Measurements from ENCODE around the gene TMOD2.

The TMOD2 gene

DNA sequence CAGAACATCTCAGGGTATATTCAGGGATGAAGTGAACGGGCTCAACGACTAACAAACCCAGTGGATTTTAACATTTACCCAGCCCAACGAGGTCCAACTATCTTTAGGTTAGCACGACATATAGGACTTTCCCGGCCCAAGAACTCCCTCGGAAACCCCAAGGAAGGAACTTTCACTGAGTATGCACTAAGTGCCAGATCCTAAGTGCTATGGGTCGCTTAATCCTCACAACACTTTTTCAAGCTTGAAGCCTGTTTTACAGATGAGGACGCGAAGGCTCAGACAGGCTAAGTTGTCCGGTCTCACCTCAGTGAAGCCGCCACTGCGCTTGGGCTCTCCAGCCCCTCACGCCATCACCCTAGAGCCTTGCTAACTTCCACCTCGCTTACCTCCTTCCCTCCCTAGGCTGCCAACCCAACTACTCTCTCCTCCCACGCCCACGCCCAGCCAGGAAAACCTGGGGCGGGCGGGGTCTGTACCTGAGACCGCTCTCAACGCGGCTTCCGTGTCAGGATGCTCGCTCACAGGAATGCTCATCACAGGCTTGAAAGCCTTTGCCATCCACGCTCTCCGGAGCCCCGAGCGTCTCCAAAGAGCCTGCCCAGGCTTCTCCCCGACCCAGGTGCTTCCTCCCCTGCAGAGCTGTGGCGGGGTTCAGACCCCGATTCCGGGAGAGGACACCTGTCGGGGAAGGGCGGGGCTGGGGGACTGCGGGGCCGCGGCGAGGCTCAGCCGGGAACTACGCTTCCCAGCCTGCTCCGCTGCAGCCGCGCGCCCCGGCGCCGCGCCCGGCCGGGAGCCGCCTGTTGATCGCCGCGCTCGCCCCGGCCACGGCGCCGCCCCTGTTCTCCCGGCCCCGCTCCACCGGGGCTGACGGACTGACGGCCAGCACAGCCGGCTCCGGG is at the start of gene TMOD2:
Gene TMOD2, plus strand, starts transcription at position 806 of the 905 bp plus-strand sequence. CDS start 14,845 bp downstream, outside the sequence.
- DNase-seq, result peak; percentile 53

DNA sequence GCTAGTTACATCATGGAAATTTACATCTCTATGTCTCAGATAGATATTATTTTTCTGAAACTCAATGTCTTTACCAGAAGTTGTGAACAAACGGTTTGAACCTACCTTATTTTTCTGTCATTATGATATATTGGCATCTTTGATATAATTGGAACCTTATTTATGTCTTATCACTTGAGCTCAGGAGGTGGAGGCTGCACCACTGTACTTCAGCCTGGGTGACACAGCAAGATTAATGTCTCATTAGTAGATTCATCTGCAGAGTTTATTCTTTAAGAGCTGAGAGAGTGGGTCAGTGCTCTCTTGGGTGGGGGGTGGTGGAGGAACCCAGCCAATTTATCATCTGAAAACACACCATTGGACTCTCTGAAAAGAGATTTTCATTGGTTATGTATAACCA is 48.7 kb upstream of the TMOD2 start:
- no peak for DNase-seq

DNA sequence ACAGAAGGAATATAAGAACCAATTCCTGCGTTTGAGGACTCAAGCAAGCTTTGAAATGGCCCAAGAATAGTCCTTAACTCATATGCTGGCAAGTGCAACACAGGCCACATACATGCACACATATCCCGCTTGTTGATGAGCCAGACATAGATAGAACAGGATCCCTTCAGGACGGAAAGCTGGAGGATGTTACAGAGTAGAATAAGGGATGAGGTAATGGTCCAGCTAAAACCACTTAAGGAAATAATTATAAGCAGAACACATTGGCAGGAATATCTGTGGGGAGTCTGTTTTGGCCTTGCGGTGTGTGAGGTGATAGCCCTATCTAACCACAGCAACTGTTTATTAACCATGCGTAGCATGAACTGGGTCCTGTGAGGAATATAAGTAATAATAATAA is 45.1 kb upstream of the TMOD2 start:
- no peak for DNase-seq

DNA sequence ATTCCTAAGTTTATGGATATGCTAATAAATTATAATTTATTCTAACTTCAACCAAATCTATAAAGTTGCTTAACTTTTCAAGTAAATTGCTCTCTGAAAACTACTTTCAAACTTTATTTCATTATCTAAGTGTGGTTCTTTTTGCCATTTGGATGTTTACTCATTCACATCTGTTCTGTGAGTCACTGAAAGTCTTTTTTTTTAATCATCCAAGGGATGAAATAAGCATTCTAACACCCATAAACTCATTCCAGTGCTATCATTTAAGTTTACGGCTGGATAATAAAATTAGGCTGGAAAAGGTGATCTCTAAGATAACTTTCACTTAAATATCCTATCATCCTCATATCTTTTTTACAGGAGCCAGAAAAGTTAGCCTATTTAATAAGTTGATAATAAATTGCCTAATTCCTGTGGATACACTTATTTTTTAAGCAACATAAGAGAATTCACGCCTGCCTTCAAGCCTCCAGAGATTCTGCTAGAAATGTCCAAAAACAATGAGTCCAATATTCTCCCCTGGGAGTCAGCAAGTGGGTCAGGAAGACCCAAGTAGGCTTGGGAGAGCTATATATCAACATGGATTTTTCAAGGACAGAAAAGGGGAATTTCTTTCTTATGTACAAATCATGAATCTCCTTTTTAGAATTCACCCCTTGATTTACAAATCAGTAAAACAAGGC is 44.3 kb upstream of the TMOD2 start:
- no peak for DNase-seq

DNA sequence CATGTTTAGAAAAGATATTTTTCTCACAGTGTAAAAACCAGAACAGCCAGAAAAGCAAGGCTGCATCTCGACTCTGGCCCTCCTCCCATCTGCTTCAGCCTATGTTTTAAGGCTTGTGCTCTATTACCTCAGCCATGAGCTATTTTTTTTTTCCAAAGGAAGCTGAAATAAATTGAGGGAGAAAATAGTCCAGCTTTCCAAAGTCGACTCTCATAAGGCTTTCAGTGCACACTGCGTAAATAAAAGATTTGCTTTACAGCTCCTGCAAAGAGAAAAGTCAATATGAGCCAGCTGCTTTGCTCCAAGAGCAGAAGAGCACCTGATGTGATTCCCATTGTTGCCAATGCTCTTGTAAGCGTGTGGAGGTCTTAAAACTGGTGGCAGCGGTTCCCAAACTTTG is 43.4 kb upstream of the TMOD2 start:
- DNase-seq, result no peak

DNA sequence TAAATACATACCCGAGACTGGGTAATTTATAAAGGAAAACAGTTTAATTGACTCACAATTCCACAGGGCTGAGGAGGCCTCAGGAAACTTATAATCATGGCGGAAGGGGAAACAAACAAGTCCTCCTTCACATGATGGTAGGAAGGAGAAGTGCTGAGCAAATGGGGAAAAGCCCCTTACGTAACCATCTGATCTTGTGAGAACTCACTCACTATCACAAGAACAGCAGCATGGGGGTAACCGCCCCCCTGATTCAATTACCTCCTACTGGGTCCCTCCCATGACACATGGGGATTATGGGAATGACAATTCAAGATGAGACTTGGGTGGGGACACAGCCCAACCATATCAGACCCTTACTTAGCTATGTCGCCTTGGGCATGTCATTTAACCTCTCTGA is 42.4 kb upstream of the TMOD2 start:
- no peak for DNase-seq

DNA sequence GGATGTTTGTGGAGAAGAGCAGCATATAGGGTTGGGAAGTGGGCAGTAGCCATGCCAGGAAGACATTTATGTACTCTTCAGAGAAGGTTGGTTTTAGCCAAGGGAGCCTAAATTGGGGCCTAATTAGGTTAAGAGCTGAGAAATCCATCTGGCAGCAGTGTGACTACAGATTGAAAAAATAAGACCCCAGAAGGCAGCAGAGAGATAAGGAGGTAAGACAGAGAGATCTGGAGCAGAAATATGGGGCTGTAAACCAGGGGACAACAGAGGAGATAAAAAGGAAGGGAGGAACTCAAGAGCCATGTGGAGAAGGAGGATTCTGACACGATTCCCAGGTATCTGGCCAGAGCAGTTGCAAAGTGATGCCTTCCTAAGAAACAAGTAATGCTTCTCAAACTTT is 37.2 kb upstream of the TMOD2 start:
- DNase-seq, result no peak

DNA sequence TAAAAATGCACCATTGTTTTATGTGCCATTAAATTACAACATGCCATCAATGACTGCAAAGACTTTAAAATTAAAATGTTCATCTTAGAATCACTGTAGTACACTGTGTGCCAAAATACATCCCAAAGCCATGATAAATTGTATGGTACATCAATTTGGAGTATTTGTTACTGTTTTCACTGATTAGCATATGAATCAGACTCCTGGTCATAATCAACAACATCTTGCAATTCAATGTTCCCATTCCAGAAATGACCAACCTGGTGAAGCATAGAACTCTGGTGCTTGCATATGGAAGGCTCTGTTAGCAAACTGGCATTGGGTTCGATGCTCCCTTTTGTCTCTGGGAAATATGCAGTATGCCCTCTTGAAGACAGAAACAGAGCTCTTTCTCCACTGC is 36.5 kb upstream of the TMOD2 start:
- no peak for DNase-seq

DNA sequence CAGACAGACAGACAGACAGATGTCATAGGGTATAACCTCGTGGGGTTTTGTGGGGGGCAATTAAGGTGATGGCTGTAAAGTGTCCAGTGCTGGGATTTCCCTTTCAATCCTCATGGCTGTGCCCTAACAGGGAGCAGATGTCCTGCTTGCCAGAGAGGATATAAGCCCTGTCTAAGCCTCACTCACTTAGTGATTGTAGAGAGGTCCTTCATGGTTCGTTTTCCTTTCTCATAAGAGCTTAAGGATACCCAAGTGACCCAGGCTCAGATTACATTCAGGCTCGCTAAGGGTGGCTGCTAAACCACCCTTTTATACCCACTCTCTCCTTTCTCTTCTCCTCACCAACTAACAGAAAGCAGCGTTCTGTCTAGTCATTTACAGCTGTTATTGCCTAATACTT is 33.2 kb upstream of the TMOD2 start:
- no peak for DNase-seq

DNA sequence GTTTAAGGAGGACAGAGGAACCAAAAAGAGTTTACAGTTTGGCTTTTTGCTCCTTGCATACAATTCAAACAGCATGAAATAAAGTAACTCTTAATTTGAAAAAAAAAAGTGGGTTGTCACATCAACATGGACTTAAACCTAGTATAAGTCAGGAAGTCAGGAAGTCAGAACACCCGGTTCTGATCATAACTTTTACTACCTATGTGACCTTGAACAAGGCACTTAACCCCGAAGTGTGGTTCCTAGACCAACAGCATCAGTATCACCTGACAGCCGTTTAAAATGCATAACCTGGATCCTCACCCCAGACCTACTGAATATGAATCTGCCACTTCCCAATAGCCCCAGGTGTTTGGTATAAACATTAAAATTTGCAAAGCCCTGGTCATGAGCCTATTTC is 32.7 kb upstream of the TMOD2 start:
- no peak for DNase-seq

DNA sequence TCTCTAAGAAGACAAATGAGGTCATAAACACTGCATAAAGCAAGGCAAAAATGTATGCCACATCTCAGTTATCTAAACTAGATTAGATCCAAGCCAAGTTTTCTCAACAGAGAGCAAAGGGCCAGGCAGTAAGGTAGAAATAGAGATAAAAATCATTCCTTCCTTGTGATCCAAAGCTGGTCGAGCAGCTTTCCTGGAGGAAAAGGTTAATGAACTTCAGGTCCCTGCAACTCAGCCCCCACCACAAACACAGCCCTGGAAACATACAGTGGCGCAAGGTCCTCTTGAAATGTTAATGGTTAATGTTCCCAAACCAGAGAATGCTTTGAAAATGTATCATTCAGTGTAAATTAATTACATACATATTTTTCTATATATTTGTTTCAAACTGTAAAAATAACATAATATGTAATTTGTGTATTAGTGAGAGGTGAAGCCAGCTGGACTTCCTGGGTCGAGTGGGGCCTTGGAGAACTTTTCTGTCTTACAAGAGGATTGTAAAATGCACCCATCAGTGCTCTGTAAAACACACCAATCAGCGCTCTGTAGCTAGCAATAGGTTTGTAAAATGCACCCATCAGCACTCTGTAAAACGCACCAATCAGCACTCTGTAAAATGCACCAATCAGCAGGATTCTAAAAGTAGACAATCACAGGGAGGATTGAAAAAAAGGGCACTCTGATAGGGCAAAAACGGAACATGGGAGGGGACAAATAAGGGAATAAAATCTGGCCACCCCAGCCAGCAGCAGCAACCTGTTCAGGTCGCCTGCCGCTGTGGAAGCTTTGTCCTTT is 31.0 kb upstream of the TMOD2 start:
- no peak for DNase-seq

DNA sequence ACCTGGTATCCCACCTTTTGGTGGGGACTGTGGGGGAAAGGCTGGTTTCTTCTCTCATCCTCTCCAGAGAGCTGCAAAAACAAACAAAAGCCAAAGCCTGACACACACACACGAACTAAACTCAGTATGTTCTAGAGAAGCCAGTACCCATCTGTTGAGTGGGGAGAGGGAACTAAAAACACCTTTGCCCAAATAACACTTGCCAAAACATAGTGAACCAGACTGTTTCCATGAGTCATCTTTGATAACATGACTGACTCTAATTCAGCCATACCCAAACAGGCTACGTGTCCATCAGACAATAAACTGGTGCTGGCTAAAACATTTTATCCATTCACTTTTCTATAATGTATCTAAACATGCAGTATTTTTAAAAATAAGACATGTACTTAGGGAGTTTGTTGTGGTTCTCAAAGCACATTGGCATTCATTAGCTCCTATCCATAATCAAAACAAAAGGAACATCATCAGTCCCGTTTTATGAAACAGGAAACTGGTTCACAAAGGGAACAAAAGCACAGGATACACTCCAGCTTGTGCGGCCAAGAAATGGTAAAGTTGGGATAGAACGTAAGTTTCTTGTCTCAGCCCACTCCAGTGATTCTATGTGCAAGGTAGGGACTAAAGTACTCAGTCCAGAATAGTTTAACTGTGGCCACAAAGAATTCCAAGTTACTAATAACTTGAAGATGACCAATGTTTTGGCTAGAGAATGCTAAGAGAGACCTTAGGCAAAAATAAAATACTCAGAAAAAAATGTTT is 30.0 kb upstream of the TMOD2 start:
- no peak for DNase-seq

DNA sequence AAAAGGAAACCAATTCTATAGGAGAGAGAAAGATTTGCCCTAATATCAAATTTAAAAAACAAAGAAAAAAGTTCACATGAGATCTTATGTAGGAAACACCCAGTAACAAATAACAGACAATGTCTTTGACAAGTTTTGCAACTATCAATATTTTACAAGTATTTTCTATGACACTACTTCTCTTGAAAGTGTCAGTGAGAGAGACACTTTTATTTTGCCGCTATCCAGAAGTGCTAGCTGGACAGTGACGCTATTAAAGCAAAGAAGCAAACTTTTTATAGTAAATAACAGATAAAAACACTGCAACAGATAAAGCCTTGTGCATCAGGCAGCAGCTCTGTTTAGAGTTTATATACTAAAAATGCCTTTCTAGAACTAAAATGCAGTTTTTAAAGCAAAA is 27.2 kb upstream of the TMOD2 start:
- no peak for DNase-seq

DNA sequence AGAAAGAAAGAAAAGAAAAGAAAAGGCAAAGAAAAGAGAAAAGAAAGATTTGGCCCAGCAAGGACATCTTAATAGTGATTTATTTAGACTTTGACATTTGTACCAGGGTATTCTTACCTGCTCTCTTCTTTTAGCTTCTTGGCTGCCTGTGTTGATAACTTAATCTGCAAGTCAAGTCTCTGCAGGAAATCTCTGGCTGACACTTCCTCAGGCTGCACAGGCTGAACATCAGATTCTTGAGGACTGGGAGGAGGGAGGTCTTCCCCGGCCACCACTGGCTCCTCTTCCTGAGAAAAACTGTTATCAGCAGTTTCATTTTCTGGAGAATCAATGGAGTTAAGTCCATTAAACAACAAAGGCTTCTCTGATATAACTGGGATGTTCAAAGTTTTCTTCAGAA is 26.7 kb upstream of the TMOD2 start:
- no peak for DNase-seq

DNA sequence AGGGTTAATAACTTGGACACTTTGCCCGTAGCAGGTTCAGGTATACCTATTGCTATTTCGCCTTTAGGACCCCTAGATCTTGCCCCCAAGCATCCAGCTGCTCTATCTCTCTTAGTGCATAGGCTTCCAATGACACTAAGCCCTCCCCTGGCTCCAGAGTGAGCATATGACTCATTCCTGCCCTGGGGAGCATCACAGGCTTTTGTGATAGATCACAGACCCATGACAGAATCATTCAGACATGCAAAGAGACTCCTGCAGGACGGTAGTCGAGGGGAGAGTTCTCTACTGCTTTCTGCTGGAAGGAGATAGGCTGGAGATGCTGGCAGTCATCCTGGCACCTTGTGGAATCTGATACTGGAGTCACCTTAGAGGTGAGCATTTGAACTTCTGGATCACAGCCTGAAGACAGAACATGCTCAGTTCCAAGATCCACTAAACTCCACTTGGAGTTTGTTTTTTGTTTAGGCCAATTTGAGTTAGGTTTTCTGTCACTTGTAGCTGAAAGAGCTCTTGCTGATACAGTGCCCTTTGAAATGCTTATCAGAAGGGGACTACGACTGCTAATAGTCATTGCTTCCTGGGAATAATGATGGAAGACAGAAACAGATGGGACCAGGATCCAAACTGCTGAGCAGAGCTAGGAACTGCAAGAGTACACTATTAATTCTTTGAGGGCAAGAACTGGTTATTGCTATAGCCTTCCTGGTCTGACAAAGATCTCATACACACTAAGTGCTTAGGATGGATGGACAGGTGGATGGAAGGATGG is 24.9 kb upstream of the TMOD2 start:
- DNase-seq, result no peak

DNA sequence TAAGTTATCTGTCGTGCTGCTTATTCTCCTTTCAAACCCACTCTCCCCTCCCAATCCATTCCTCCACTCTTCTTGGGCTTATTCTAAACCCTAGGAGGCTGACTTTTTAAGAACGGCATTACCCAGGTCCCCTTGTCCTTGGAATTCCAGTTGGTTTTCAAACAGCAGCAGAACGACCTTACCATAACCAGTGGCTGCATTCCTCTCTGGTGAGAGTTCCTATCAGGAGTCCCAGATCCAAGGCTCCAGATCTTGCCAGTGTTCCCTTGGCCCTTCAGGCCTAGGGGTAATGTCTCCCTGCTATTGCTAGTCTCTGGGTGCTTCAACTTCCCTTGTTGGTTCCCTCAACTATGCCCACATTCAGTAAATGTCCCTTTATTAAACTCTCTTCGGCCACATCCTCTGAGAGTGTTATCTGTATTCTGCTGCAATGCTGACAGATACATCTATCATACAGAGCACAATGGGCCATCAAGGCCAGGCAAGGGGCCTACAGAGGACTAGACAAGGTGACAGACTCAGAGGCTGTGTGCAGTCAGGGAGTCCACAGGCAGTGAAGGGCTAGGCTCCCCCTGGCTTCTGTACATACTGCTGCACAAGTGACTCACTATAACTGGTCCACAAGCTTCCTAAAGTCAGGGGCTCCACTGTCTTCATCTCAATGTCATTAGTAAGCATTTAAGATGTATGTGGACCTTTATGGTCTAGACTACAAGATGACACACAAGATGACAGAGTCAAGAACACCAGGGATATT is 24.1 kb upstream of the TMOD2 start:
- no peak for DNase-seq

DNA sequence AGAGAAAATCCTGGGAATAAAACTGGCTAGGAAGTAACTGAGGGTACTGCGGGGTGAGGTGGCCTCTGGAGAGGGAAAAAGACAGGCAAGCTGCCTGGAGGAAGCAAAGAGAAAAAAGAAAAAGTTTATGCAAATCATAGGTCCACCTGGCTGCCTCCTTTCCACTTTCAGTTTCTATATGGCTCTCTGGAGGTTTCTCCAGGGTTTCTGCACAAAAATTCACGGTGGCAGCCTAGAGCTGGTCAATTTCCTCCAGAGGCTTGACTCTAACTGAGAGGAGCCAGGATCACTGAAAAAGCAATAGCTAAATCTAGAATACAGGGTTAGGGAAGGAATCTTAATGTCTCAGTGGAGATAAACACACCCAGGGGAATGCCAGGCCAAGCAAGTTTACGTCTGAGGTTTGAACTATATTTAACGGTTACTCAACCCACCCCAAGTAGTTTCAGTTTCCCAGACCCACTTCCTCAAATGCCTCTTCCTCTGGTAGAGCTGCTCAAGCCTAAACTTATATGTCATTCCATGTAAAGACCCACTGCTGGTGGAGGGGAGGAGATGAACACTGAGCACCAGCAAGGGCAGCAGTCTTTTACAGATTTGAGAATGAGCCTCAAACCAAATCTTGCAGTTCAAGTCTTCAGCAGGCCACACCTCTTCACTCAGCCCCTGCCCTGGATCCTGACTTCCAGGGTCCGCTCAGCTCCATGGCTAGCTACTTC is 19.7 kb upstream of the TMOD2 start:
- DNase-seq, result peak; percentile 74

DNA sequence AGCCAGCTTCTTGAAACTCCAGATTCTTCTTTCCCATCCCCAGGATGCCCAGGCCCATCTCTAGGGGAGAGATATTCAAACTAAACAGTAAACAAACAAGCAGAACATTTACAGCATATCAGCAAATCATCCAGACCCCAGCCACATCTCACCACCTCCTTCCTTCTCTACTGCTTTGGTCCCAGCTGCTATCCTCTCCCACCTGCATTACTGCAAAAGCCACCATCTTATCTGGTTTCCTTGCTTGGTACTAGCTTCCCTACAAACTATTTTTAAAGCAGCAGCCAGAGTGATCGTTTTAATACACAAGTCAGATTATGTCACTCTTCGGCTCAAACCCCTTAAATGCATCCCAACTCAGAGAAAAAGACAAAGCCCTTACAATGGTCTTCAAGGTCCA is 18.8 kb upstream of the TMOD2 start:
- no peak for DNase-seq

DNA sequence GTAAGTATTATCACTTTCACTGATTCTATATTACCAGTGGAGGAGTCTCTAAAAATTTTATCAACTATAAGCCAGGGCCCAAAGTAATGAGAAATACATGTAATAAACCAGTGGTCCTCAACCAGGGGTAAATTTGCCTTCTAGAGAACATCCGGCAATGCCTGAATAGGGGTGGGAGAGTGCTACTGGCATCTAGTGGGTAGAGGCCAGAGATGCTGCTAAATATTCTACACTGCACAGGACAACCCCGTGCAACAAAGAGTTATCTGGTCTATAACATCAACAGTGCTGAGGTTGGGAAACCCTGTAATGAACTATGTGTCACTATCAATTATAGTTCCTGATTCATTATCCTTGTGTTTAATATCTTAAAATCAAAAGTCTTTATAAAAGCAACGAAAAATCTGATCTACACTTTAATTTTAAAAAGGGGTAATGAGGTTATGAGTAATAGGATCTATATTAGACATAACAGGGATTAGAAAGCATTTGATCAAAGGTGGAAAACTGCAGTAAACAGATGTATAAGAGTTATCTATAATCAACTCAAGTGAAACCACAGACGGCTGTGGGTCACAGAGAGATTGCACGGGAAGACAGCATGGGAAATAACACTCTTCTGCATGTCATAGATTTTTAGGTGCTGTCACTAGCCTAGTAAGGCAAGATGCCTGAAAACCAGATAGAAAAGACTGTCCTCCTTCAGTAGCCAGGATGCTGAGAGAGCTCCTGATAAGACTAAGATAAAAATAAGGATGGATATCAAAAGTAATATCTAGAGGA is 16.0 kb upstream of the TMOD2 start:
- peak; percentile 56 for DNase-seq

DNA sequence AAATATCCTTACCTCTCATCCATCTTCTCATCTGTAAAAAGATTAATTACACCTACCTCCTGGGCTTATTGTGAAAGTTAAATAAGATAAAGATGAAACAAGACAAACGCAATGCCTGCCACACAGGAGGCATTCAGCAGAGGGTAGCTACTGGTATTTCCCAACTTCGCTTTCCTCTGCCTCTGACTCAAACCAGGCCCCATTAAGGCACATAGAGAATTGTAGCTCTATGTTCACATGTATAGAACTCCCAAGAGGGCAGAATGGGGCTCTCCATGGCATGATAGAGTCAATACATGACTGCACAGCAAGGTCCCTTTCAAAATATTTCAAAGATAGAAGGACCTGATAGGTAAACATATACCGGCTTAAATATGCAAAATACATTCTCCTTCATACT is 15.3 kb upstream of the TMOD2 start:
- peak; percentile 36 for DNase-seq

Data from CD4-positive, alpha-beta T cell treated with Interleukin-17A for 1 hour (primary cell).